ENCODE measurements around the gene UBXN4. TPM values are rescaled to one million over a fixed set of nuclear protein-coding genes. Genes with fewer than 3 reads are reported as not detected.
A peak's percentile ranks its signal among the peaks of the same experiment; 100 is the strongest.

The UBXN4 gene
- total and polyA plus RNA-seq, 2 of the 13 experiments (the other 11 are each of a cell fraction or from before 2014, with no cell fraction given): 74.2 to 104 TPM

DNA sequence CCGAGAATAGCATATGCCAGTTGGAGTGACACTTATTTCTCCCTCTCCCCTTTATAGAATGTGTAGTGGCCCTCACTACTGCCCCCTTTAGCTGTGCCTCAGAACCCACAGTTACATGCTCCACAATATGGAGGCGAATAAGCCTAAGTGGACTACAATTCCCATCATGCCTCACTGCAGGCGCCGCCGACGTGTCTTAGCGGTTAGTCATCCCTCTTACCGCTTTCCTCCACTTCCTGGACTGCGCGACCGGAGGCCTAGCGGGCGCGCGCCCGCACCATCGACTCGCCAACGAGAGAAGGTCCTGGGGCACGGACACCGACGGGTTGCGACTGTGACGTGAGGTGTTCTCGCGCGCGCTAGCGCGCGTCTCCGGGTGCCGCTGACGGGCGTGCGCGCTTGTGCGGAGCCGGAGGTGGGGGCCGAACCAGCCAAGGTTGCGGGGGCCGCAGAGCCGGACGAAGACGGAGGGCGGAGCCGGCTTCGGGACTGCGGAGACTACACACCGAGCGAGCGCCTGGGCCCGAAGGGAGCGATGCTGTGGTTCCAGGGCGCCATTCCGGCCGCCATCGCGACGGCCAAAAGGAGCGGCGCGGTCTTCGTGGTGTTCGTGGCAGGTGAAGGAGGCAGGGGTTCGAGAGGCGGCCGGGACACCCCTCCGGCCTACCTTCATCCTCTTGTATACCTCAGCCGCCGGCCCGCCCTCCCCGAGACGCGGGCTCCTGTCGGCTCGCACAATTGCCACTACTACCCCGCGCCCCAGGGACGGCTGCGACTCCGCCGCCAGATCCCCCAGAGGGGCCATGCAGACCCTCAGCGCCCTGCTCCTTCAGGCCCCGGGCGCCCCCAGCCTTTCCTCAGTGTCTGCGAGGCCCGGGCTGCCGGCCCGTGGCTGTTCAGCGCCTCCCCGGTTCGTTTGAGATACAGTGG, at the start of gene UBXN4 (continued):
- TF ChIP-seq ZNF17 (CRISPR knock-in tag; IDR thresholded peaks at IDR 0.05) (no peak), ZNF260 (CRISPR knock-in tag; IDR thresholded peaks at IDR 0.05; ENCODE audit: borderline replicate concordance, low read depth) (no peak), USF2 (IDR thresholded peaks at IDR 0.05; ENCODE audit: low read depth, low read length) (no peak), USF2 (CRISPR knock-in tag; IDR thresholded peaks at IDR 0.05; ENCODE audit: borderline replicate concordance) (peak; percentile 47; the same call in 1 of the 2 replicates), KMT2B (CRISPR knock-in tag; IDR thresholded peaks at IDR 0.05) (peak; percentile 85; the same call in 1 of the 2 replicates), MAFF (IDR thresholded peaks at IDR 0.05; ENCODE audit: low read depth, low read length) (no peak; the same call in 1 of the 2 replicates), ZFP36 (IDR thresholded peaks at IDR 0.05; ENCODE audit: borderline replicate concordance, low read depth, low read length, partially characterized antibody) (no peak), ZKSCAN1 (IDR thresholded peaks at IDR 0.05; ENCODE audit: low read length) (no peak), NFYB (CRISPR knock-in tag; IDR thresholded peaks at IDR 0.05) (peak; percentile 57; the same call in 1 of the 2 replicates), ZNF773 (CRISPR knock-in tag; IDR thresholded peaks at IDR 0.05; ENCODE audit: borderline replicate concordance) (peak; percentile 80; the same call in 1 of the 2 replicates), NCOR1 (IDR thresholded peaks at IDR 0.05; ENCODE audit: borderline replicate concordance, low read length) (no peak), POLR2A (IDR thresholded peaks at IDR 0.05; ENCODE audit: insufficient read depth in 1 of 2, low read depth in 2 of 2, low read length in 2 of 2) (peak; percentile 97 to 98), NCOA1 (CRISPR knock-in tag; IDR thresholded peaks at IDR 0.05) (no peak; the same call in 1 of the 2 replicates)
- TF ChIP-seq, protein P1, sequence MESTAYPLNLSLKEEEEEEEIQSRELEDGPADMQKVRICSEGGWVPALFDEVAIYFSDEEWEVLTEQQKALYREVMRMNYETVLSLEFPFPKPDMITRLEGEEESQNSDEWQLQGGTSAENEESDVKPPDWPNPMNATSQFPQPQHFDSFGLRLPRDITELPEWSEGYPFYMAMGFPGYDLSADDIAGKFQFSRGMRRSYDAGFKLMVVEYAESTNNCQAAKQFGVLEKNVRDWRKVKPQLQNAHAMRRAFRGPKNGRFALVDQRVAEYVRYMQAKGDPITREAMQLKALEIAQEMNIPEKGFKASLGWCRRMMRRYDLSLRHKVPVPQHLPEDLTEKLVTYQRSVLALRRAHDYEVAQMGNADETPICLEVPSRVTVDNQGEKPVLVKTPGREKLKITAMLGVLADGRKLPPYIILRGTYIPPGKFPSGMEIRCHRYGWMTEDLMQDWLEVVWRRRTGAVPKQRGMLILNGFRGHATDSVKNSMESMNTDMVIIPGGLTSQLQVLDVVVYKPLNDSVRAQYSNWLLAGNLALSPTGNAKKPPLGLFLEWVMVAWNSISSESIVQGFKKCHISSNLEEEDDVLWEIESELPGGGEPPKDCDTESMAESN (CRISPR knock-in tag; conservative IDR thresholded peaks at IDR 0.05): peak; percentile 97
- TF ChIP-seq, protein P2, sequence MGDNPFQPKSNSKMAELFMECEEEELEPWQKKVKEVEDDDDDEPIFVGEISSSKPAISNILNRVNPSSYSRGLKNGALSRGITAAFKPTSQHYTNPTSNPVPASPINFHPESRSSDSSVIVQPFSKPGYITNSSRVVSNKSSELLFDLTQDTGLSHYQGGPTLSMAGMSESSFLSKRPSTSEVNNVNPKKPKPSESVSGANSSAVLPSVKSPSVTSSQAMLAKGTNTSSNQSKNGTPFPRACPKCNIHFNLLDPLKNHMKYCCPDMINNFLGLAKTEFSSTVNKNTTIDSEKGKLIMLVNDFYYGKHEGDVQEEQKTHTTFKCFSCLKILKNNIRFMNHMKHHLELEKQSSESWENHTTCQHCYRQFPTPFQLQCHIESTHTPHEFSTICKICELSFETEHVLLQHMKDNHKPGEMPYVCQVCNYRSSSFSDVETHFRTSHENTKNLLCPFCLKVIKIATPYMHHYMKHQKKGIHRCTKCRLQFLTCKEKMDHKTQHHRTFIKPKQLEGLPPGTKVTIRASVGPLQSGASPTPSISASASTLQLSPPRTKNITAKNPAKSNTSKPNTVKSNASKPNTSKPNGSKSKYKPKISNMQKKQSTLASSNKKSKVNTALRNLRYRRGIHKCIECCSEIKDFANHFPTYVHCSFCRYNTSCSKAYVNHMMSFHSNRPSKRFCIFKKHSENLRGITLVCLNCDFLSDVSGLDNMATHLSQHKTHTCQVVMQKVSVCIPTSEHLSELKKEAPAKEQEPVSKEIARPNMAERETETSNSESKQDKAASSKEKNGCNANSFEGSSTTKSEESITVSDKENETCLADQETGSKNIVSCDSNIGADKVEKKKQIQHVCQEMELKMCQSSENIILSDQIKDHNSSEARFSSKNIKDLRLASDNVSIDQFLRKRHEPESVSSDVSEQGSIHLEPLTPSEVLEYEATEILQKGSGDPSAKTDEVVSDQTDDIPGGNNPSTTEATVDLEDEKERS (CRISPR knock-in tag; IDR thresholded peaks at IDR 0.05): peak; percentile 72; the same call in 1 of the 2 replicates
- TF ChIP-seq, protein P3, sequence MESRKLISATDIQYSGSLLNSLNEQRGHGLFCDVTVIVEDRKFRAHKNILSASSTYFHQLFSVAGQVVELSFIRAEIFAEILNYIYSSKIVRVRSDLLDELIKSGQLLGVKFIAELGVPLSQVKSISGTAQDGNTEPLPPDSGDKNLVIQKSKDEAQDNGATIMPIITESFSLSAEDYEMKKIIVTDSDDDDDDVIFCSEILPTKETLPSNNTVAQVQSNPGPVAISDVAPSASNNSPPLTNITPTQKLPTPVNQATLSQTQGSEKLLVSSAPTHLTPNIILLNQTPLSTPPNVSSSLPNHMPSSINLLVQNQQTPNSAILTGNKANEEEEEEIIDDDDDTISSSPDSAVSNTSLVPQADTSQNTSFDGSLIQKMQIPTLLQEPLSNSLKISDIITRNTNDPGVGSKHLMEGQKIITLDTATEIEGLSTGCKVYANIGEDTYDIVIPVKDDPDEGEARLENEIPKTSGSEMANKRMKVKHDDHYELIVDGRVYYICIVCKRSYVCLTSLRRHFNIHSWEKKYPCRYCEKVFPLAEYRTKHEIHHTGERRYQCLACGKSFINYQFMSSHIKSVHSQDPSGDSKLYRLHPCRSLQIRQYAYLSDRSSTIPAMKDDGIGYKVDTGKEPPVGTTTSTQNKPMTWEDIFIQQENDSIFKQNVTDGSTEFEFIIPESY (CRISPR knock-in tag; IDR thresholded peaks at IDR 0.05): no peak

All from HepG2 (cell line).